Progenitor cell of endocrine pancreas (in vitro differentiated cells): ENCODE data around the gene REELD1. TPM values are rescaled to one million over a fixed set of nuclear protein-coding genes. Genes with fewer than 3 reads are reported as not detected.

Experiments used
- DNase-seq: peaks from one replicate; pipeline ENCODE4 v3.0.0; 2021; ENCODE audit warnings: low spot score; ENCODE audit not compliant: unreplicated experiment
- H3K27ac Mint-ChIP-seq: 2 replicates; pipeline ENCODE4 v1.8.0; 2021; ENCODE audit warnings: mild to moderate bottlenecking, moderate library complexity, mixed read lengths
- H3K27me3 Mint-ChIP-seq: 2 replicates; pipeline ENCODE4 v1.8.0; 2021; ENCODE audit warnings: mixed read lengths
- H3K36me3 Mint-ChIP-seq: 2 replicates; pipeline ENCODE4 v1.8.0; 2022; ENCODE audit warnings: mixed read lengths; ENCODE audit not compliant: insufficient read depth
- H3K4me1 Mint-ChIP-seq: 2 replicates; pipeline ENCODE4 v1.8.0; 2021; ENCODE audit warnings: low read depth, mixed read lengths
- H3K4me3 Mint-ChIP-seq: 2 replicates; pipeline ENCODE4 v1.8.0; 2021; ENCODE audit warnings: low read depth, mild to moderate bottlenecking, moderate library complexity, mixed read lengths
- H3K9me3 Mint-ChIP-seq: 2 replicates; pipeline ENCODE4 v1.8.0; 2021; ENCODE audit warnings: low read depth, mixed read lengths
- total RNA-seq: library from RNA; stranded (reverse); gene quantifications from 2 replicates; pipeline ENCODE4 v1.2.1, GENCODE V29; 2021
- TF ChIP-seq, protein P1 (sequence below): fragments of 200-600 bp; sonication (generic); IDR thresholded peaks from one replicate; pipeline ENCODE4 v1.5.0; 2021; ENCODE audit warnings: antibody characterized with exemption, mild to moderate bottlenecking; ENCODE audit not compliant: unreplicated experiment

REELD1 gene
- total RNA-seq, 1 donor from 2014 or later, result not detected

DNA sequence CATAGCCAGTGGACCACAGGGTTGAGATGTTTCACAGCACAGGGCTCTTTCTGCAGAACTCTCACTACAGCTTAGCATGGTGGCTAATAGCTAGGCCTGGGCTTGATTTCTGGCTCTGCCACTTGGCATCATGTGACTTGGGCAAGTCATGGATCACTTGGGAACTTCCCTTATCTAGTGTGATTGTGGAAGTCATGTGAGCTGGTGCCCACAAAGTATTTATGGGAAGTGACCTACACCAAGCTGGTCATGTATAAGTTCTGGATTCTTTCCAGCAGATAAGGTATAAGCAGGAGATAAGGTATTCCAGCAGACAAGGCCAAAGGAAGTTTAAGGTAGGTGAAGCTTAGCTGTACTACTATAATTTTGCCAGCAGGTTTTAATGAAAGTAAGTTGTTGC lies 61.0 kb downstream of the REELD1 start:
- DNase-seq, result no peak
- TF ChIP-seq, protein P1, sequence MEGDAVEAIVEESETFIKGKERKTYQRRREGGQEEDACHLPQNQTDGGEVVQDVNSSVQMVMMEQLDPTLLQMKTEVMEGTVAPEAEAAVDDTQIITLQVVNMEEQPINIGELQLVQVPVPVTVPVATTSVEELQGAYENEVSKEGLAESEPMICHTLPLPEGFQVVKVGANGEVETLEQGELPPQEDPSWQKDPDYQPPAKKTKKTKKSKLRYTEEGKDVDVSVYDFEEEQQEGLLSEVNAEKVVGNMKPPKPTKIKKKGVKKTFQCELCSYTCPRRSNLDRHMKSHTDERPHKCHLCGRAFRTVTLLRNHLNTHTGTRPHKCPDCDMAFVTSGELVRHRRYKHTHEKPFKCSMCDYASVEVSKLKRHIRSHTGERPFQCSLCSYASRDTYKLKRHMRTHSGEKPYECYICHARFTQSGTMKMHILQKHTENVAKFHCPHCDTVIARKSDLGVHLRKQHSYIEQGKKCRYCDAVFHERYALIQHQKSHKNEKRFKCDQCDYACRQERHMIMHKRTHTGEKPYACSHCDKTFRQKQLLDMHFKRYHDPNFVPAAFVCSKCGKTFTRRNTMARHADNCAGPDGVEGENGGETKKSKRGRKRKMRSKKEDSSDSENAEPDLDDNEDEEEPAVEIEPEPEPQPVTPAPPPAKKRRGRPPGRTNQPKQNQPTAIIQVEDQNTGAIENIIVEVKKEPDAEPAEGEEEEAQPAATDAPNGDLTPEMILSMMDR, result no peak
- no peaks in the 10 kb centered on the region for H3K36me3 Mint-ChIP-seq
- H3K27me3 Mint-ChIP-seq, result no peaks in the 10 kb centered on the region
- no peaks in the 10 kb centered on the region for H3K9me3 Mint-ChIP-seq
- H3K4me1 Mint-ChIP-seq, result no peaks in the 10 kb centered on the region
- H3K4me3 Mint-ChIP-seq, result no peak overlapping the region
- no peak overlapping the region for H3K27ac Mint-ChIP-seq

DNA sequence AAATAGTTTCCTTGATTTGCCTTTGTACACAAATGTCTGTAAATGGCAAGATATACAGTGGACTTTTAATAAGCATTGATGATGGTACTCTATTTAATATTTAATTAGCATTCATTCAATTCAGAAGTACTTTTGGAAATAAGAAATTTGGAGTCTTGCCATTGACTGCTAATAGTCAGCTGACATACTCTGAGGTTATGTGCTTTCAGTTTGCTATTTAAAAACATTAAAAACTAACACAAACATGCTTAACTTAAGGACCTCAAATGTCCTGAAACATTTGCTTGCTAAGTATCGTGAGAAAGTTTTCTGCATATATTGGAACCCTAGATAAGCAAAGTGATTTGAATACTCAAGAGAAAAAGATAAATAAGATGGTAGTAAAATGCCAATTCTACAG lies 64.6 kb downstream of the REELD1 start:
- no peaks in the 10 kb centered on the region for H3K27me3 Mint-ChIP-seq
- DNase-seq, result no peak
- H3K27ac Mint-ChIP-seq, result no peak overlapping the region
- TF ChIP-seq, protein P1, result no peak
- no peaks in the 10 kb centered on the region for H3K36me3 Mint-ChIP-seq
- H3K9me3 Mint-ChIP-seq, result no peaks in the 10 kb centered on the region
- no peak overlapping the region for H3K4me3 Mint-ChIP-seq
- no peaks in the 10 kb centered on the region for H3K4me1 Mint-ChIP-seq

Other genes with a start within 250 kb of the REELD1 start
- 52.6 and 55.9 TPM in 2 replicates for gene LSM6, start 38.8 kb upstream of the REELD1 start, total RNA-seq